ENCODE data around the gene GPI. TPM values are rescaled to one million over a fixed set of nuclear protein-coding genes. Genes with fewer than 3 reads are reported as not detected.

The GPI gene
- total RNA-seq, 2 donors from 2014 or later = 106 to 188 TPM

DNA sequence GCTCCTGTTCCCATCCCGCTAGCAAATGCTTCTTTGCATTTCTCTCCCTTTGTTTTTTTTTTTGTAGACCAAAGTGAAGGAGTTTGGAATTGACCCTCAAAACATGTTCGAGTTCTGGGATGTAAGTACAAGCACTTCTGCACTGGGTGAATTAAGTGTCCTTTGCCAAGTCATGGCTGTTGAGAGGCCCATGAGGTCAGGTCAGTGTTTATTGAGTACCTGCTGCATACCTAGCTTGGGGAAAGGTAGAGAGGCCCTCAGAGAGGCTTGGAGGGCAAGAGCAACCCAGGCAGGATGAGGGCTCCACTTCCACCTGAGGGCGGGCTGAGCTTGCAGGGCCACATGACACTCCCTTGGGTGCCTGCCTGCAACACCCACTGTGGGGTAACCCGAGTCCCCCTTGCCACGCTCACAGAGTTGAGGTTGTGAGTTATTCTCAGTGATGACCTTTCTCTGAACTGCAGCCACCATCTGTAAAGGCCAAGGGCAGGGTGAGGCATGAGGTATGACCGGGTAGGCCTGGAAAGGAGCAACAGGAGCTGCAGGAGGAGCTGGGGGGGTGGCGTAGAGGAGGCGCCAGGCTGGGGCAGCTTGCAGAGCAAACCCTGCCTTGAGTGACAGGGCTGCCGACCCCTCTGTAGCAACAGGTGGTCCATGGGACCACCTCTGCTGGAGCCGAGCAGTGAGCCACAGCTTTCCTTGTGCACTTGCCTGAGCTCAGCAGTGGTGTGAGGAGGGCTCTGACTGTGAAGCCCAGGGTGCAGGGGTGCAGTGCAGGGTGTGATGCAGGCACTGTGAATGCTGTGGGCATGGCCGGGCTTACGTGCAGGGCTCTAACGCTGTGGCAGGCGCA is 16.6 kb downstream of the GPI start:
- DNase-seq (ENCODE audit: low spot score) = no peak
- Histone ChIP-seq H3K27ac (no peak overlapping the region), H3K4me3 (no peak overlapping the region), H3K9me3 (no peaks in the 10 kb centered on the region), H3K36me3 (peaks cover 8 to 16% of the 10 kb centered on the region in 2 donors), H3K27me3 (replicated peaks; ENCODE audit: insufficient read depth) (no peaks in the 10 kb centered on the region), H3K4me1 (replicated peaks) (no peaks in the 10 kb centered on the region)
- 90% methylated on average over 13 of the region's 14 CpGs for WGBS
- no peak for TF ChIP-seq CTCF (IDR thresholded peaks at IDR 0.05)
- TF ChIP-seq POLR2AphosphoS5 (IDR thresholded peaks at IDR 0.05) = no peak
- TF ChIP-seq POLR2A (IDR thresholded peaks at IDR 0.05) = no peak
- intact Hi-C loops (cut with DNase I) = no loop called here

- Histone ChIP-seq H3K4me3 (no peak overlapping the region), H3K4me1 (replicated peaks) (no peaks in the 10 kb centered on the region), H3K27me3 (replicated peaks; ENCODE audit: insufficient read depth) (no peaks in the 10 kb centered on the region), H3K27ac (no peak overlapping the region), H3K9me3 (no peaks in the 10 kb centered on the region), H3K36me3 (peaks cover 8 to 14% of the 10 kb centered on the region in 2 donors)
- TF ChIP-seq CTCF (IDR thresholded peaks at IDR 0.05) (no peak), POLR2A (IDR thresholded peaks at IDR 0.05) (no peak), POLR2AphosphoS5 (IDR thresholded peaks at IDR 0.05) (no peak)
- 99% methylated on average over 4 of the region's 4 CpGs for WGBS
- intact Hi-C loops (cut with DNase I) = no loop called here
- DNase-seq (ENCODE audit: low spot score) = no peak
Measured at GRCh38 chr19:34382471-34382870, 17.5 kb downstream of the GPI start.

DNA sequence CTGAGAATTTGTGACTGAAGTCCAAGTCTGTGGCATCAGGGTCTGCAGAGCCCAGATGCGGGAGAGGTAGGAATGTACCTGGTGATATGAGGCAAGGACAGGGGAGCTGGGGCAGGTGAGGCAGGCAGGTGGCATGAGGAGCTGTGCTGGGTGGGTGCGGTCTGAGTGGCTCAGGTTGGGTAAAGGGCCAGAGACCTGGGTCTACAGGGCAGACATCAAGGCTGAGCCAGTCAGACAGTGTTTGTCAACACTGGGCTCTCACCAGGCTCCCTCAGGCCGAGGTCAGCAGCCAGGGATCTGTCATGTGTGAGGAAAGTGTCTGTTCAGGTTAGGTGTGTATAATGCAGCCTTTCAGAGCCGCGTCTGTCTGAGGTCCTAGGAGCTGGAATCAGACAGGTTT is 18.6 kb downstream of the GPI start:
- H3K4me1 ChIP-seq (replicated peaks) = no peaks in the 10 kb centered on the region
- DNase-seq (ENCODE audit: low spot score) = no peak
- H3K27ac ChIP-seq = no peak overlapping the region
- intact Hi-C loops (cut with DNase I) = no loop called here
- no peaks in the 10 kb centered on the region for H3K9me3 ChIP-seq
- H3K27me3 ChIP-seq (replicated peaks; ENCODE audit: insufficient read depth) = no peaks in the 10 kb centered on the region
- TF ChIP-seq POLR2AphosphoS5 (IDR thresholded peaks at IDR 0.05) (no peak), POLR2A (IDR thresholded peaks at IDR 0.05) (no peak), CTCF (IDR thresholded peaks at IDR 0.05) (no peak)
- peaks cover 8 to 10% of the 10 kb centered on the region in 2 donors for H3K36me3 ChIP-seq
- WGBS = 92% methylated on average over 5 of the region's 5 CpGs
- H3K4me3 ChIP-seq = no peak overlapping the region

- Histone ChIP-seq H3K9me3 (no peaks in the 10 kb centered on the region), H3K27ac (no peak overlapping the region), H3K4me3 (no peak overlapping the region), H3K27me3 (replicated peaks; ENCODE audit: insufficient read depth) (no peaks in the 10 kb centered on the region), H3K4me1 (replicated peaks) (no peaks in the 10 kb centered on the region), H3K36me3 (peaks cover 3 to 10% of the 10 kb centered on the region in 2 donors)
- WGBS = 95% methylated on average over 9 of the region's 9 CpGs
- TF ChIP-seq POLR2AphosphoS5 (IDR thresholded peaks at IDR 0.05) (no peak), POLR2A (IDR thresholded peaks at IDR 0.05) (no peak), CTCF (IDR thresholded peaks at IDR 0.05) (no peak)
- no peak for DNase-seq (ENCODE audit: low spot score)
- intact Hi-C loops (cut with DNase I) = no loop called here
Measured at GRCh38 chr19:34386645-34387445, 21.8 kb downstream of the GPI start.
